ENCODE results near the gene OTUD4.

Gene OTUD4

DNA sequence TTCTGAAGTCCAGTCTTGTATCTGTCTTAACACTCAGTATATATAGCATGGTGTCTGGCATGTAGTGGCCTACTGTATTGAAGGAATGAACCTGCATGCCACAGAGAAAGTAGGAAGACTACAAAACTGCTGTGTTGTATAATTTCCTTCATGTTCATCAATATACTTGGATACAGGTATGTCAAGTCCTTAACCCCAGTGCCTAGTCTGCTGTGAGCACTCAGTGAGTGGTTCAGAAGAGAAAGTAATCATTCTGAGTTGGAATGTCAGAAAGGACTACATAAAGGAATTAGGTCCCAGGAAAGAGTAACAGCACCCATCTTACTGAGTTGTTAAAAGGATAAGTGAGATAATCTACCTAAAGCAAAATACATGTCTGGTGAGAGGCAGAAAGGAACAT, 50.3 kb downstream of the OTUD4 start:
- H3K36me3 Mint-ChIP-seq (ENCODE audit: low read depth), result peaks cover 97% of the 10 kb centered on the region
- H3K4me3 Mint-ChIP-seq, result no peak overlapping the region
- peaks cover 64% of the 10 kb centered on the region for H3K4me1 Mint-ChIP-seq (ENCODE audit: low read depth)

DNA sequence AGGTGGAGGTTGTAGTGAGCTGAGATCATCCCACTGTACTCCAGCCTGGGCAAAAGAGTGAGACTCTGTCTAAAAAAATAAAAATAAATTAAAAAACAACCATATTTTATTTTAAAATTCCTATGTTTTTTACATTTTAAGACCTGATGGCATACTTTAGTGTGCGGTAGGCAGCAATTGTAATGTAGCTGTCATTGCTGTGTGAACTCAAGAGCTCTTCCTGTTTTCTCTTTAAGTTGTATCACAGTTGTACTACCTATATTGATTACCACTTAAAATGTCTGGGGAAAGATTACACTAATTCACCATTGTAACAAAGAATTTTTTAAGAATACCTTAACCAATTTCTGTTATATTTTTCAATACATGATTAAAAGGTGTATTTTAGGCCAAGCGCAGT, 55.0 kb downstream of the OTUD4 start:
- H3K9me3 Mint-ChIP-seq, result no peaks in the 10 kb centered on the region

More for the DNA sequence above, 50.3 kb downstream of the OTUD4 start:
- DNase-seq, result no peak
- Mint-ChIP-seq H3K27ac (peak overlapping the region; percentile 89), H3K9me3 (no peaks in the 10 kb centered on the region), H3K27me3 (no peaks in the 10 kb centered on the region)

DNA sequence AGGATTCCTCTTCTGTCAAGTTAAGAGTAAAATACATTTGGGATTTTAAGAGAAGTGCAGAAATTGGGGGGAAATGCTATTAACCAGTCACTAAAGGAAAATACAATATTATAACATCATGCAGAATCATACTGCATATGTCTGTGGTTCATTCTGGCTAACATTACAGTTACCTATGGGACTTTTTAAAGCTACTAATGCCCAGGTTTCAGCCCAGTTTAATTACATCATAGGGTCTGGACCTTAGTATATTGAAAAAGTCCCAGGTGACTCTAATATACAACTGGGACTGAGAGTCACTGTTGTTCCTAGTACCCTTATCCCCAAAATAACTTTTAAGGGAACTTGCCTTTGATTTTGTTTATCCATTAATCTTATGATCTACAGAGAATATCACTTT, 72.3 kb downstream of the OTUD4 start:
- Mint-ChIP-seq H3K4me3 (no peak overlapping the region), H3K4me1 (ENCODE audit: low read depth) (peaks cover 31% of the 10 kb centered on the region), H3K9me3 (no peaks in the 10 kb centered on the region), H3K27ac (no peak overlapping the region), H3K36me3 (ENCODE audit: low read depth) (peaks cover 87% of the 10 kb centered on the region), H3K27me3 (no peaks in the 10 kb centered on the region)
- no peak for DNase-seq

More for the DNA sequence above, 55.0 kb downstream of the OTUD4 start:
- DNase-seq, result no peak
- peak overlapping the region; percentile 85 for H3K27ac Mint-ChIP-seq
- H3K4me3 Mint-ChIP-seq, result no peak overlapping the region
- no peaks in the 10 kb centered on the region for H3K27me3 Mint-ChIP-seq
- H3K36me3 Mint-ChIP-seq (ENCODE audit: low read depth), result peaks cover 97% of the 10 kb centered on the region
- peaks cover 27% of the 10 kb centered on the region for H3K4me1 Mint-ChIP-seq (ENCODE audit: low read depth)

DNA sequence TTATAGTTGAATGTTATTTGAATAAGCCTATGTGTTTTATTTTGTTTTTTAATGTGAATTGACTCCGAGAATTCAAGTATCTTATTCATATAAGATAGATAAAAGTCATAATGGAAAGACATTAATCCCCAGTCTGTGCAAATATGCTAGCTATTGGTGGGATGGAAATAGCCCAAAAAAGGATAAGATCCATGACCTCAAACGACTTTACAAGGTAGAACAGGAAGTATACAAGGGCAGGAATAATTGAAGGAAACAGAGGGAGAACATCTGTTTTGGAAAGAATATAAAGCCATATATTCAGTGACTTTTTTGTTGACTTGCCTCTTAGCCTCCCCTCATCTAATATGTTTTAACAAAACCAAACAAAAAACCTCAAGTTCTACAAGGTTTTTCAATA, 73.3 kb downstream of the OTUD4 start:
- no peaks in the 10 kb centered on the region for H3K9me3 Mint-ChIP-seq
- peaks cover 77% of the 10 kb centered on the region for H3K36me3 Mint-ChIP-seq (ENCODE audit: low read depth)
- DNase-seq, result no peak
- H3K27ac Mint-ChIP-seq, result peak overlapping the region; percentile 39
- H3K27me3 Mint-ChIP-seq, result no peaks in the 10 kb centered on the region
- no peak overlapping the region for H3K4me3 Mint-ChIP-seq
- peaks cover 25% of the 10 kb centered on the region for H3K4me1 Mint-ChIP-seq (ENCODE audit: low read depth)

DNA sequence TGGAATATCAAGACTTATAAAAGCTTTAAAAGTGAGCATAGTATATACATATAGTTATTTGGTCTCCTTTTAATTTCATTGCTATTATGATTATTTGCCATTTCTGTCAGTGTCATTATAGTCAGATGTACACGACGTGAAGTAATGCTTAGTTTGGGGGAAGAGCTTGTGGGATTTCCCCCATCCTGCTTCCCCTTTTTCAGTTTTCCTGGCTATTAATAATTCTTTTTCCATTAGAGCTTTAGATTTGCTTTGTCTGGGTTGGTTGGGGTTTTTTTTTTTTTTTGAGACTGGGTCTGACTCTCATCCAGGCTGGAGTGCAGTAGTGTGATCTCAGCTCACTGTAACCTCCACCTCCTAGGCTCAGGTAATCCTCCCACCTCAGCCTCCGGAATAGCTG, 76.9 kb downstream of the OTUD4 start:
- Mint-ChIP-seq H3K4me3 (peak overlapping the region; percentile 23), H3K27me3 (no peaks in the 10 kb centered on the region), H3K4me1 (ENCODE audit: low read depth) (peaks cover 27% of the 10 kb centered on the region), H3K36me3 (ENCODE audit: low read depth) (peaks cover 63% of the 10 kb centered on the region), H3K9me3 (no peaks in the 10 kb centered on the region), H3K27ac (peak overlapping the region; percentile 22)
- no peak for DNase-seq

DNA sequence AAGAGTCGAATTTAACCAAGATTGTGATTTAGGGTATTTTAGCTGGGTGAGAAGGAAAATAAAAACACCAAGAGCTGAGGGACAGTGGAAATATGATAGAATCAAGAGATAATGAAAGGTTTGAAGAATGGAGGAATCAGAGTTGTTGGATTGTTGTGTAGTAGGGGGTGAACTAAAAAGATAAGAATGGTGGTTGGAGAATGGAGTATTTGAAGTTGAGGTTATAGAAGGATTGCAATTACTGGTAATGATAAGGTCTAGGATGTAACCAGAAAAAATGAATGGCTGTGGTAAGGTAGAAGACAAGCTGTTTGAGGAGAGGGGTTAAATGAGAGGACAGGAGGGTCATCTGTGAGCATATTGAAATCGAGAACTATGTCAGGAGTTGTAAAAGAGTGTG, 77.8 kb downstream of the OTUD4 start:
- peaks cover 24% of the 10 kb centered on the region for H3K4me1 Mint-ChIP-seq (ENCODE audit: low read depth)
- no peak overlapping the region for H3K27ac Mint-ChIP-seq
- peaks cover 64% of the 10 kb centered on the region for H3K36me3 Mint-ChIP-seq (ENCODE audit: low read depth)
- H3K4me3 Mint-ChIP-seq, result no peak overlapping the region
- no peaks in the 10 kb centered on the region for H3K9me3 Mint-ChIP-seq
- no peak for DNase-seq
- no peaks in the 10 kb centered on the region for H3K27me3 Mint-ChIP-seq

DNA sequence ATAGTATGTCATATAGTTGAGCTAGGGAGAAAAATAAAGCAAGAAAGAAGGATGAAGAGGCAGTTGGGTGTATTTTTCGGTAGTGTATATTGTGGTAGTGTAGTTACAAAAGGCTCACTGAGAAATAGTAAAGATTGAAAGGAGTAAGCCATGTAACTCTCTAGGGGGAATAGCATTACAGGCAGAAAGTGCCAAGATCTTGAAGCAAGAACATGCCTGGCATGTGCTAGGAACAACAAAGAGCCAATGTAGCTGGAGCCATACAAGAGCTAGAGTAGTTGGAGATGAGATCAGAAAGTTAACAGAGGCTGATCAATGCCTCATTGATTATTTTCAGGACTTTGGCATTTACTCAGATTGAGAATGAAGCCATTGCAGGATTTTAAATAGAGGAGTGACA, 79.3 kb downstream of the OTUD4 start:
- no peak overlapping the region for H3K27ac Mint-ChIP-seq
- H3K4me1 Mint-ChIP-seq (ENCODE audit: low read depth), result peaks cover 24% of the 10 kb centered on the region
- no peaks in the 10 kb centered on the region for H3K9me3 Mint-ChIP-seq
- no peaks in the 10 kb centered on the region for H3K27me3 Mint-ChIP-seq
- DNase-seq, result no peak
- H3K4me3 Mint-ChIP-seq, result no peak overlapping the region
- peaks cover 57% of the 10 kb centered on the region for H3K36me3 Mint-ChIP-seq (ENCODE audit: low read depth)

DNA sequence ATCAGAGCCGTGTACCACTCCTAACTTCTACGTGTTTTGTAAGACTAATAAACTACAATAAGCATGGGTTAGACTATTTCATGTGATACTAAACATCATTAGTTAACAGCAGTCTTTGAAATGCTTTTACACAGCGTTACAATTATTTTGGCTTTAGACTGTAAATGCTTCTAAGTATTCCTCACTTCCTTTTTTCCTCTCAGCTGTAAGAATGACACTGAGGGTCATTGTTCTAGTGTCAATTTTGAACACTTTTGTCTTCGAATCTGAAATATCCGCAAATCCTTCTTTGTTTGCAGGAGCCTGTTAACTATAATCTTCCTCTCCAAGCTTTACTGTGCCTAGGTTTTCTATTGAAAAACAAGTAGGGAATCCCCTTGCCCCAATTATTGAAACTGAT, 80.7 kb downstream of the OTUD4 start:
- H3K4me3 Mint-ChIP-seq, result peak overlapping the region; percentile 97
- H3K27me3 Mint-ChIP-seq, result no peaks in the 10 kb centered on the region
- H3K27ac Mint-ChIP-seq, result peak overlapping the region; percentile 98
- H3K9me3 Mint-ChIP-seq, result no peaks in the 10 kb centered on the region
- no peak for DNase-seq
- H3K36me3 Mint-ChIP-seq (ENCODE audit: low read depth), result peaks cover 57% of the 10 kb centered on the region
- peaks cover 29% of the 10 kb centered on the region for H3K4me1 Mint-ChIP-seq (ENCODE audit: low read depth)

DNA sequence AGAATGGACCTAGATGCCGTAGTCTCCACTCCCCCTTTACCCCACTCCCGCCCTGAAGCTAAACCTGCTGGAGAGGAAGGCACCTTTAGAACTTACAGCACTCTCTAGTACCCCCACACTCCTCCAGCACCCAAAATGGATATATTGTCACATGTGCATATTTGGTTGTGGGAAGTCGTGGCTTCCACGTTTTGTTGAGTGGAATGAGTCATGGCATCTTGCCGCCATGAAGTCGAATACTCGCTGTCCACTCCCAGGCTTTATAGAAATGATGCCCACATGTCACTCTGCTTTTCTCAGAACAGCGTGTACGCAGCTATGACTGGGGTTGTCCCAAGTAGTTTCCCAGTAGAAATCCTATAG, 81.7 kb downstream of the OTUD4 start:
- peak overlapping the region; percentile 97 for H3K4me3 Mint-ChIP-seq
- peaks cover 61% of the 10 kb centered on the region for H3K36me3 Mint-ChIP-seq (ENCODE audit: low read depth)
- peaks cover 3% of the 10 kb centered on the region for H3K9me3 Mint-ChIP-seq
- H3K27me3 Mint-ChIP-seq, result no peaks in the 10 kb centered on the region
- no peak for DNase-seq
- H3K4me1 Mint-ChIP-seq (ENCODE audit: low read depth), result peaks cover 27% of the 10 kb centered on the region
- H3K27ac Mint-ChIP-seq, result peak overlapping the region; percentile 98

DNA sequence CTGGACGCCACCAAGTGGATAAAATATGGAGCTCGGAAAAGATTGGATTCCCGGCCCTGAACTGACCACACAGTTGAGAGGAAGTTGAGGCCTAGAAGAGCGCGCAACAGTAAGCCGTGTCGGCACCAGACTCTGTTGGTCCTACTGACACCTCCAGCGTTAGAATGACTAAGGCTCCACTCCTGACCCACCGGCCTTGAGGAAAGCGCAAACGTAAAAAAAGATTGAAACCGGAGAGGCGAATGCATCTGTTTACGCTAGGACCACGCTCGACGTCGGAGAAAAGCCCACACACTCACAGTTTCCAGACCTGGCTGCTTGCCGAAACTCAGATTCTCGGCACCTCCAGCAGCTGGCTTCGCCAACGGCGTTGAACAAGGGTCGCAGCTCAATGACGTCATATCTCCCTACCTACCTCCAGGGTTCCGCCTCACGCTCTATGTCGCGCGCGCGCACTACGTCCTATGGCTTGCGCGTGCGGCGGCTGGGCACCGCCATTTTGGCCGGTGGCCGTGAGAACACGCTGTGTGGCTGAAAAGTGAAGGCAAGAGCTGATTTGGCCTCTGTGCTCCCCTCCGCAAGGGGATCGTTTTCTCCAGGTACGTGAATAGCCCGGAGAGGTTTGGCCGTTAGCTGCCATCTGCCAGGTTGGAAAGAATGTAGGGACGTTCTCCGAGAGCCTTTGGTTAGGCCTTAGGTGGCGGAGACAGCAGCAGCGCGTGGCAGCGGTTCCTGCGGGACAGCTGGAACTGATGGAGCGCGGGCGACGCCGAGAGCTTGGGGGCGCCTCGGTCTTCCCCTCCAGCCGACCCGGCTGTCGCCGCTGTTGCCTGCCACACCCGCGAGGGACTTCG, 82.3 kb downstream of the OTUD4 start, which contains the start of the genes ABCE1 and ANAPC10:
ABCE1 (plus strand) TSS at position 491 of the 854 bp plus-strand sequence. CDS start 6,102 bp downstream, outside the sequence.
ANAPC10 (minus strand) TSS at position 376 of the 854 bp plus-strand sequence. CDS start 2,097 bp downstream, outside the sequence.
- H3K9me3 Mint-ChIP-seq, result peaks cover 3% of the 10 kb centered on the region
- peak within 1 kb of the TSS; percentile 98 for H3K27ac Mint-ChIP-seq
- peak; percentile 93 for DNase-seq
- no peaks in the 10 kb centered on the region for H3K27me3 Mint-ChIP-seq
- peak within 1 kb of the TSS; percentile 97 for H3K4me3 Mint-ChIP-seq
- peaks cover 30% of the 10 kb centered on the region for H3K4me1 Mint-ChIP-seq (ENCODE audit: low read depth)
- H3K36me3 Mint-ChIP-seq (ENCODE audit: low read depth), result peaks cover 62% of the 10 kb centered on the region

DNA sequence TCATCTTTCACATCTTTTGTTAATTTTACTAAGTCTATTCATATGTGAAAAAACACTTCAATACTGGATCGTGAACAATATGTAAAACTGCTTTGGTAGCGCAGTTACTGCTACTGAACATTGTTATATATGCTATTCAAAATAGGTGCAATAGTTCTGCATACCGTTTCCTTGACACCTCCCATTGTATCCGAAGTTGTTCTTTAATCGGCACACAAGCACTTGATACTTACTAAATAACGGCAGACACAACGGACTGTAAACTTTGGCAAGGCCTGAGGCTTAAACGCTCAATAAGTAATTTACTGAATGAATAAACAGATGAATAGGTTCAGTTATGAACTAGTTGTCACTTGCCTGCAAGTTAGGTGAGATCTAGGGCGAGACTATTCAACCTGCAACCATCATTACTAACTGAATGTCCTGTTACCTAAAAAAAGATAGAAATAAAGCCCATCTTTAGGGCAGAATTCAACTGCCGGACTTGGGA, 83.0 kb downstream of the OTUD4 start:
- Mint-ChIP-seq H3K9me3 (peaks cover 3% of the 10 kb centered on the region), H3K27me3 (no peaks in the 10 kb centered on the region), H3K4me3 (peak overlapping the region; percentile 97), H3K4me1 (ENCODE audit: low read depth) (peaks cover 36% of the 10 kb centered on the region), H3K36me3 (ENCODE audit: low read depth) (peaks cover 68% of the 10 kb centered on the region), H3K27ac (peak overlapping the region; percentile 98)
- no peak for DNase-seq

DNA sequence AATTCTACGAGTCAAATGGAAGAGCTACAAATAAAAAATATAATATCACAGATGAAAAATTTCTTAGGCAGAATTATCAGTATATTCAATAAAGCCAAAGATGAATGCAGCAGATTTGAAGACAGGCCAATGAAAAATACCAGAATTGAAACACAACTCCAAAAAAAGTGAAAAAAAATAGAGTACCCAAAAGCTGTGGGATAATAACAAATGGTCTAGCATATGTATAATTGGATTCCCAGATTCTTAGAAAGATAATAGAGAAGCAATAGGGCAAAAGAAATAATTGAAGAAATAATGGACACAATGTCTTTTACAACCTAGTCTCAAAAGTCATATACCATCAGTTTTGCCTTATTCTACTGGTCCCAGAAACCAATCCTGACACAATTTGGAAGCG, 86.8 kb downstream of the OTUD4 start:
- Mint-ChIP-seq H3K27ac (no peak overlapping the region), H3K9me3 (peaks cover 3% of the 10 kb centered on the region), H3K36me3 (ENCODE audit: low read depth) (peaks cover 84% of the 10 kb centered on the region), H3K4me3 (no peak overlapping the region), H3K4me1 (ENCODE audit: low read depth) (peaks cover 51% of the 10 kb centered on the region), H3K27me3 (no peaks in the 10 kb centered on the region)
- no peak for DNase-seq

DNA sequence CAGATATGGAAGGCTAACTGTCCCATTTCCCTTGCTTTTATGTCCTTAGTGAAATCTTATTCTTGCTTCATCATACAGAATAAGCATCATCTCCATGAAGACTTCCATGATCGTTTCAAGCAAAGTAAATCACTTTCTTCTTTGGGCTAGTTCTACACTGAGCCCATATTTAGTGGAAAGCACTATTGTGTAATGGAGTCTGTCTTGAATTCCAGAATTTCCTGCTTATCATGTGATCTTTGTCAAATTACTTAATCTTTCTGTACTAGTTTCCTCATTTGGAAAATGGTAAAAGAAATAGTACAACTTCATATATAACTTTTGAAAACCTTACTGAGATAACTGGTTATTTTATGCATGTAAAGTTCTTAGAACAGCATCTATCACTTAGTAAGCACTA, 90.0 kb downstream of the OTUD4 start:
- H3K9me3 Mint-ChIP-seq, result peaks cover 3% of the 10 kb centered on the region
- DNase-seq, result no peak
- no peak overlapping the region for H3K27ac Mint-ChIP-seq
- no peak overlapping the region for H3K4me3 Mint-ChIP-seq
- H3K36me3 Mint-ChIP-seq (ENCODE audit: low read depth), result peaks cover 97% of the 10 kb centered on the region
- no peaks in the 10 kb centered on the region for H3K27me3 Mint-ChIP-seq
- H3K4me1 Mint-ChIP-seq (ENCODE audit: low read depth), result peaks cover 47% of the 10 kb centered on the region

DNA sequence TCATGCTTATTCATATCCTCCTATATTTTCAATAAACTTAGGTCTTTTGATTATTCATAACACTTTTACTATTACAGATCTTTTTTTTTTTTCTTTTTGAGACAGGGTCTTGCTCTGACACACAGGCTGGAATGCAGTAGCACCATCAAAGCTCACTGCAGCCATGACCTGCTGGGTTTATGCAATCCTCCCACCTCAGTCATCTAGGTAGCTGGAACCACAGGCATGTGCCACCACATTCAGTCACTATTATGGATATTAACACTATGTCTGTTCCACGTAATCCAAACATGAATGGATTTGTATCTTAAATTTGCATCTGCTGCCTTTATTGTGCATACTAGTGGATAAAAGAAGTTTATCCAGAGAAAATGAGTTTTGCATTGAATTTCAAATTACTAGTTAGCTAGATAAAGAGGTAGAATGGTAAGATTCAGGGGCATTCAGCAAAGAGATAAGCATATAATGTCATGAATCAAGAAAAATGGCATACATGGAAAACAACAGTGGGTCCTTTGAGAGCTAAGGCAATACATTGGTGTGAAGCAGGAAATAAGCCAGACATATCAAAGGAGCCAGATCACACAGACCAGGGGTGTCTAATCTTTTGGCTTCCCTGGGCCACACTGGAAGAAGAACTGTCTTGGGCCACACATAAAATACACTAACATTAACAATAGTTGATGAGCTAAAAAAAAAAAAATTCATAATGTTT, 96.3 kb downstream of the OTUD4 start:
- H3K27ac Mint-ChIP-seq, result no peak overlapping the region
- DNase-seq, result no peak

More for the DNA sequence above, 96.3 kb downstream of the OTUD4 start:
- H3K36me3 Mint-ChIP-seq (ENCODE audit: low read depth), result peaks cover 78% of the 10 kb centered on the region
- peaks cover 23% of the 10 kb centered on the region for H3K4me1 Mint-ChIP-seq (ENCODE audit: low read depth)
- H3K4me3 Mint-ChIP-seq, result no peak overlapping the region
- H3K9me3 Mint-ChIP-seq, result no peaks in the 10 kb centered on the region
- H3K27me3 Mint-ChIP-seq, result no peaks in the 10 kb centered on the region

All from activated T-cell treated with anti-CD3 and anti-CD28 coated beads, Interleukin-2, amount 50 U/mL, for 24 hours (primary cell).